ENCODE data around the gene LCN2. TPM values are rescaled to one million over a fixed set of nuclear protein-coding genes. Genes with fewer than 3 reads are reported as not detected.

Gene LCN2
- total RNA-seq, 2 experiments from 2014 or later: not detected

GRCh38 chr9:128191406-128192046, 42.3 kb downstream of the LCN2 start, which contains the start of gene CIZ1:
TSS of gene CIZ1 (minus strand) at chr9:128191572. CDS start at chr9:128190857, 715 bp downstream.
- H3K9me3 Mint-ChIP-seq (ENCODE audit: low read depth): no peaks in the 10 kb centered on the region
- DNase-seq (peak; percentile 84), ATAC-seq (peak; percentile 82)
- peak within 1 kb of the TSS; percentile 87 for H3K4me3 Mint-ChIP-seq
- CTCF ChIA-PET: interaction anchor here (0.6 to 1.5 kb wide), 4 partner anchors 10 to 511 kb away, joined by 4 to 7 read pairs (median 4); partner anchors contain the start of gene PKN3
- intact Hi-C loops (cut with DNase I, micrococcal nuclease): loop anchor here (1.0 to 5.0 kb wide), 6 partner anchors 12 to 150 kb away; partner anchors contain the start of genes BBLN (in 1 of the 2), COQ4 (in 1 of the 2), DNM1 (in 1 of the 2) and TRUB2 (in 1 of the 2)
- H3K4me1 Mint-ChIP-seq: peaks cover 28% of the 10 kb centered on the region
- H3K36me3 Mint-ChIP-seq (ENCODE audit: low read depth): peaks cover 21% of the 10 kb centered on the region
- POLR2A ChIA-PET: interaction anchor here (0.6 to 0.7 kb wide), 2 partner anchors 13 to 1435 kb away, joined by 3 to 5 read pairs; partner anchors contain the start of gene NTMT1
- peak within 1 kb of the TSS; percentile 85 for H3K27ac Mint-ChIP-seq
- H3K27me3 Mint-ChIP-seq: no peaks in the 10 kb centered on the region

DNA sequence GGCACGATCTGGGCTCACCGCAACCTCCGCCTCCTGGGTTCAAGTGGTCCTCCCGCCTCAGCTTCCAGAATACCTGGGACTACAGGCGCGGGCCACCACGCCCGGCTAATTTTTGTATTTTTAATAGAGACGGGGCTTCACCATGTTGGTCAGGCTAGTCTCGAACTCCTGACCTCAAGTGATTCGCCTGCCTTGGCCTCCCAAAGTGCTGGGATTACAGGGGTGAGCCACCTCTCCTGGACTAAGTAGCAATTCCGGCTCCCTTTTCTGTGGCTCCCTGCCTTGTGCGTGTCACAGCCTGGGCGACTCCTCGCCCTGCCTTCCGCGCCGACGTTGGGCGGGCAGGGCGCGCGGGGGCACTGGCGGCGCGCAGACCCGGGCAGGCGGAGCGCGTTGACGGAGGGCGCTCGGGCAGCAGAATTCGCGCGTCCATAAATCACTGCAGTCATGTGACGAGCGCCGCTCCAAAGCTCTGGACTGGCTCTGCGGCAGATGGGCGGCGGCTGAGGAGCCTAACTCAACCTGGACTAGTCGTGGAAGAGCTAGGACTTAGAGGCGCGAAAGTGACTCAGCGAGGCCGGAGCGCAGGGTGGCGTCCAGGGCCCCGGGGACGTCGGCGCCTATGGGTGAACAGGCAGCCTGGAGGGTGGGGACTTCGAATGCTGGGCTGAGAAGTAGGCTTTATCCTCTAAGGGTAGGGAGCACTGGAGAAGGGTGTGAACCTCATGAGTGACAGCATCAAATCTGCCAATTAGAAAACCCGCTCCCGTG, 43.5 kb downstream of the LCN2 start:
- peak overlapping the region; percentile 49 for H3K4me3 Mint-ChIP-seq
- no peaks in the 10 kb centered on the region for H3K9me3 Mint-ChIP-seq (ENCODE audit: low read depth)
- POLR2A ChIA-PET: no interaction called here
- H3K36me3 Mint-ChIP-seq (ENCODE audit: low read depth): peaks cover 16% of the 10 kb centered on the region
- peaks cover 27% of the 10 kb centered on the region for H3K4me1 Mint-ChIP-seq
- ATAC-seq (peak; percentile 70), DNase-seq (peak; percentile 77)
- no peaks in the 10 kb centered on the region for H3K27me3 Mint-ChIP-seq
- no peak overlapping the region for H3K27ac Mint-ChIP-seq
- CTCF ChIA-PET: interaction anchor here (0.6 to 1.6 kb wide), 5 partner anchors 18 to 1432 kb away, joined by 3 to 6 read pairs (median 3); no protein-coding TSS in a partner anchor
- intact Hi-C loops (cut with DNase I, micrococcal nuclease): loop anchor here in 1 of 2 experiments (5.0 kb wide), 1 partner anchor 130 kb away; the partner anchor contains the start of genes COQ4 and TRUB2

DNA sequence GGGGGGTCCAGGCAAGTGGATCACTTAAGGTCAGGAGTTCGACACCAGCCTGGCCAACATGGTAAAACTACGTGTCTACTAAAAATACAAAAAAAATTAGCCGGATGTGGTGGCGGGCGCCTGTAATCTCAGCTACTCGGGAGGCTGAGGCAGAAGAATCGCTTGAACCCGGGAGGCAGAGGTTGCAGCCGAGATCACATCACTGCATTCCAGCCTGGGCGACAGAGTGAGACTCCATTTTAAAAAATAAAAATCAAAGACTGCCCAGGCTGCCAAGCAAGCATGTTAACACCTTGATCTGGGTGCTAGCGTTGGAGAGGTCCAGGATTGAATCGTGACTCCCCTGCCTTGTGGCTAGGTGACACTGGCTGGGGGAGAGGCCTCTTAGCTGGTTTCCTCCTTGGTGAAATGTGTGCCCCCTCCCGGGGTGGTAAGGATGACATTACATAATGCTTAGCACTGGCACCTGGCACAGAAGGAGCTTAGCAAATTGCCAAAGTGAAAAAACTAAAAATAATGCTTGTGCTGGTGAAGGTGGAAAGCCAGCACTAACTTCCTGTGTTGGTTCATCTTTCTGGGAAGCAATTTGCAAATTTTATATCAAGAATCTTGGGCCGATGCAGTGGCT, 44.3 kb downstream of the LCN2 start:
- DNase-seq: no peak
- Mint-ChIP-seq H3K27ac (no peak overlapping the region), H3K4me1 (peaks cover 21% of the 10 kb centered on the region), H3K9me3 (ENCODE audit: low read depth) (no peaks in the 10 kb centered on the region), H3K36me3 (ENCODE audit: low read depth) (peaks cover 12% of the 10 kb centered on the region), H3K4me3 (peak overlapping the region; percentile 49), H3K27me3 (no peaks in the 10 kb centered on the region)
- ATAC-seq: no peak
- ChIA-PET CTCF (interaction anchor here (0.6 to 1.6 kb wide), 3 partner anchors 19 to 561 kb away, joined by 3 to 6 read pairs (median 4); no protein-coding TSS in a partner anchor), POLR2A (no interaction called here)
- intact Hi-C loops (cut with DNase I, micrococcal nuclease): loop anchor here in 1 of 2 experiments (5.0 kb wide), 1 partner anchor 129 kb away; the partner anchor contains the start of genes COQ4 and TRUB2

GRCh38 chr9:128201441-128202369, 52.5 kb downstream of the LCN2 start:
- intact Hi-C loops (cut with DNase I, micrococcal nuclease): no loop called here
- no peak for ATAC-seq

GRCh38 chr9:128202648-128203023, 53.4 kb downstream of the LCN2 start:
- ChIA-PET CTCF (interaction anchor here (0.6 kb wide), 1 partner anchor 45 kb away, joined by 3 read pairs; no protein-coding TSS in a partner anchor), POLR2A (no interaction called here)
- no peaks in the 10 kb centered on the region for H3K9me3 Mint-ChIP-seq (ENCODE audit: low read depth)
- H3K36me3 Mint-ChIP-seq (ENCODE audit: low read depth): no peaks in the 10 kb centered on the region
- H3K27me3 Mint-ChIP-seq: peaks cover 11% of the 10 kb centered on the region
- H3K27ac Mint-ChIP-seq: peak overlapping the region; percentile 66
- peak overlapping the region; percentile 39 for H3K4me3 Mint-ChIP-seq
- peaks cover 12% of the 10 kb centered on the region for H3K4me1 Mint-ChIP-seq
- ATAC-seq: no peak
- intact Hi-C loops (cut with DNase I, micrococcal nuclease): loop anchor here (1.0 kb wide), 8 partner anchors 11 to 138 kb away; partner anchors contain the start of genes BBLN (in 1 of the 2), CIZ1 (in 1 of the 2), COQ4 (in 1 of the 2) and GOLGA2 (in 1 of the 2)
- no peak for DNase-seq

More at GRCh38 chr9:128201441-128202369, 52.5 kb downstream of the LCN2 start:
- Mint-ChIP-seq H3K27ac (no peak overlapping the region), H3K27me3 (peaks cover 11% of the 10 kb centered on the region), H3K9me3 (ENCODE audit: low read depth) (no peaks in the 10 kb centered on the region), H3K36me3 (ENCODE audit: low read depth) (no peaks in the 10 kb centered on the region), H3K4me3 (no peak overlapping the region), H3K4me1 (peaks cover 12% of the 10 kb centered on the region)
- no peak for DNase-seq
- POLR2A ChIA-PET: interaction anchor here (0.7 kb wide), 1 partner anchor 51 kb away, joined by 3 read pairs; no protein-coding TSS in a partner anchor
- CTCF ChIA-PET: interaction anchor here (0.6 to 1.6 kb wide), 4 partner anchors 11 to 44 kb away, joined by 3 to 7 read pairs (median 6); no protein-coding TSS in a partner anchor

Other genes starting within 250 kb of the LCN2 start
- gene ST6GALNAC6, start 249.8 kb upstream of the LCN2 start, total RNA-seq: 10 to 100 TPM; 46.3 to 63.3 TPM
- 10 to 100 TPM; 14.9 to 20.7 TPM for gene ST6GALNAC4, start 232.4 kb upstream of the LCN2 start, total RNA-seq
- gene PIP5KL1, start 218.7 kb upstream of the LCN2 start, total RNA-seq: 1 to 10 TPM; 1.9 to 2.8 TPM
- 10 to 100 TPM; 44.1 to 46.6 TPM for gene DPM2, start 211.6 kb upstream of the LCN2 start, total RNA-seq
- 10 to 100 TPM; 56.2 to 58.4 TPM for gene EEIG1, start 168.5 kb upstream of the LCN2 start, total RNA-seq
- 10 to 100 TPM; 11.3 to 13.7 TPM for gene NAIF1, start 82.1 kb upstream of the LCN2 start, total RNA-seq
- gene SLC25A25, start 81.2 kb upstream of the LCN2 start, total RNA-seq: 10 to 100 TPM in 1 of 2 experiments, 1 to 10 TPM in 1; 6.9 to 10.8 TPM
- gene PTGES2, start 21.7 kb upstream of the LCN2 start, total RNA-seq: 10 to 100 TPM; 47.7 to 48.5 TPM
- 10 to 100 TPM; 64.4 to 68.5 TPM for gene BBLN, start 10.8 kb downstream of the LCN2 start, total RNA-seq
- gene CIZ1, start 42.1 kb downstream of the LCN2 start, total RNA-seq: 100 to 1,000 TPM in 1 of 2 experiments, 10 to 100 TPM in 1; 79.5 to 110 TPM
- gene DNM1, start 53.9 kb downstream of the LCN2 start, total RNA-seq: under 1 TPM; 0.50 to 0.72 TPM
- 10 to 100 TPM; 28.4 to 29.4 TPM for gene GOLGA2, start 126.6 kb downstream of the LCN2 start, total RNA-seq
- gene SWI5, start 126.8 kb downstream of the LCN2 start, total RNA-seq: 10 to 100 TPM; 13.1 to 14.1 TPM
- gene TRUB2, start 173.0 kb downstream of the LCN2 start, total RNA-seq: 10 to 100 TPM; 29.5 to 37.5 TPM
- 10 to 100 TPM; 32.1 to 38.8 TPM for gene COQ4, start 173.4 kb downstream of the LCN2 start, total RNA-seq
- 10 to 100 TPM in 1 of 2 experiments, 1 to 10 TPM in 1; 8.4 to 10.2 TPM for gene SLC27A4, start 191.1 kb downstream of the LCN2 start, total RNA-seq
- gene URM1, start 221.9 kb downstream of the LCN2 start, total RNA-seq: 10 to 100 TPM; 39.9 to 56.1 TPM

All from activated CD4-positive, alpha-beta T cell treated with anti-CD3 and anti-CD28 coated beads for 36 hours (primary cell).